ENCODE data around the gene KDM4C. TPM values are rescaled to one million over a fixed set of nuclear protein-coding genes. Genes with fewer than 3 reads are reported as not detected.

The KDM4C gene
- total and polyA plus RNA-seq, 2 of the 4 experiments (the other 2 are of a cell fraction) = 11.8 to 23.8 TPM

DNA sequence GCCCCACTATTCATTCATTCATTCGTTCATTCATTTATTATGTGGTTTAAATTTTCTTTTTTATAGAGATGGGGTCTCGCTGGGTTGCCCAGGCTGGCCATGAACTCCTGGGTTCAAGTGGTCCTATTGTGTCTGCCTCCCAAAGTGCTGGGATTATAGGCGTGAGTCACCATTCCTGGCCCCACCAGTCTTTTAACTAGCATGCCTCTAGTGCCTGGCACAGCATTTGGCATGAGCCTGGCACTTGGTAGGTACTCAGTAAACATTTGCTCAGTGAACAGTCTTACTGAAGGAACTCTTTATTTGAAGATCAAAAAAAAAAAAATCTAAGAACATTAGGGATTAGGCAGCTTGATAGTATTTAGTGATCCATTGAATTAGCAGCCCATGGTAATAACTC is 98.1 kb downstream of the KDM4C start:
- H4K91ac ChIP-seq (ENCODE audit: insufficient read depth, low read depth, low read length) = no peak overlapping the region
- intact Hi-C loops (cut with micrococcal nuclease) (no loop called here), in situ Hi-C loops (cut with MboI; ENCODE audit: low sequenced_read_pairs) (no loop called here), dilution Hi-C loops (cut with HindIII; ENCODE audit: low sequenced_read_pairs, unreplicated experiment) (no loop called here)
- no peak overlapping the region for H3K27ac ChIP-seq (ENCODE audit: insufficient read depth, low read length)
- H3K27me3 ChIP-seq (ENCODE audit: control insufficient read depth, insufficient read depth, low read length) = no peaks in the 10 kb centered on the region
- no peak overlapping the region for H3K18ac ChIP-seq (ENCODE audit: low read depth, low read length)
- H2AFZ ChIP-seq (replicated peaks; ENCODE audit: low read length, poor library complexity) = no peak overlapping the region
- DNase-seq (no peak), ATAC-seq (ENCODE audit: low read depth) (no peak)
- H2BK120ac ChIP-seq (ENCODE audit: low read depth, low read length) = no peak overlapping the region
- no peak overlapping the region for H3K4me2 ChIP-seq (ENCODE audit: low read depth, low read length)
- H2BK15ac ChIP-seq (ENCODE audit: low read depth, low read length) = no peak overlapping the region
- no peak overlapping the region for H2BK5ac ChIP-seq (ENCODE audit: low read depth, low read length, poor library complexity, severe bottlenecking)
- no peak overlapping the region for H3K23ac ChIP-seq (ENCODE audit: low read depth, low read length)
- POLR2A ChIA-PET (ENCODE audit: unreplicated experiment) = no interaction called here
- TF ChIP-seq NFE2L2 (IDR thresholded peaks at IDR 0.05; ENCODE audit: low read depth, low read length) (no peak), CHD1 (IDR thresholded peaks at IDR 0.05; ENCODE audit: low read depth, low read length) (no peak), POLR2A (IDR thresholded peaks at IDR 0.05; ENCODE audit: low read depth, low read length) (no peak), MXI1 (IDR thresholded peaks at IDR 0.05; ENCODE audit: borderline replicate concordance, low read depth, low read length) (no peak), RCOR1 (IDR thresholded peaks at IDR 0.05; ENCODE audit: insufficient replicate concordance, low read length) (no peak), MAFK (IDR thresholded peaks at IDR 0.05; ENCODE audit: low read depth, low read length) (no peak), RFX5 (IDR thresholded peaks at IDR 0.05; ENCODE audit: low read depth, low read length) (no peak), FOS (IDR thresholded peaks at IDR 0.05; ENCODE audit: low read depth, low read length) (no peak)
- TF ChIP-seq, protein P1, sequence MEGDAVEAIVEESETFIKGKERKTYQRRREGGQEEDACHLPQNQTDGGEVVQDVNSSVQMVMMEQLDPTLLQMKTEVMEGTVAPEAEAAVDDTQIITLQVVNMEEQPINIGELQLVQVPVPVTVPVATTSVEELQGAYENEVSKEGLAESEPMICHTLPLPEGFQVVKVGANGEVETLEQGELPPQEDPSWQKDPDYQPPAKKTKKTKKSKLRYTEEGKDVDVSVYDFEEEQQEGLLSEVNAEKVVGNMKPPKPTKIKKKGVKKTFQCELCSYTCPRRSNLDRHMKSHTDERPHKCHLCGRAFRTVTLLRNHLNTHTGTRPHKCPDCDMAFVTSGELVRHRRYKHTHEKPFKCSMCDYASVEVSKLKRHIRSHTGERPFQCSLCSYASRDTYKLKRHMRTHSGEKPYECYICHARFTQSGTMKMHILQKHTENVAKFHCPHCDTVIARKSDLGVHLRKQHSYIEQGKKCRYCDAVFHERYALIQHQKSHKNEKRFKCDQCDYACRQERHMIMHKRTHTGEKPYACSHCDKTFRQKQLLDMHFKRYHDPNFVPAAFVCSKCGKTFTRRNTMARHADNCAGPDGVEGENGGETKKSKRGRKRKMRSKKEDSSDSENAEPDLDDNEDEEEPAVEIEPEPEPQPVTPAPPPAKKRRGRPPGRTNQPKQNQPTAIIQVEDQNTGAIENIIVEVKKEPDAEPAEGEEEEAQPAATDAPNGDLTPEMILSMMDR (conservative IDR thresholded peaks at IDR 0.05; ENCODE audit: low read depth, low read length) = no peak
- TF ChIP-seq, protein P2, sequence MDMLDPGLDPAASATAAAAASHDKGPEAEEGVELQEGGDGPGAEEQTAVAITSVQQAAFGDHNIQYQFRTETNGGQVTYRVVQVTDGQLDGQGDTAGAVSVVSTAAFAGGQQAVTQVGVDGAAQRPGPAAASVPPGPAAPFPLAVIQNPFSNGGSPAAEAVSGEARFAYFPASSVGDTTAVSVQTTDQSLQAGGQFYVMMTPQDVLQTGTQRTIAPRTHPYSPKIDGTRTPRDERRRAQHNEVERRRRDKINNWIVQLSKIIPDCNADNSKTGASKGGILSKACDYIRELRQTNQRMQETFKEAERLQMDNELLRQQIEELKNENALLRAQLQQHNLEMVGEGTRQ (IDR thresholded peaks at IDR 0.05; ENCODE audit: low read depth, low read length) = no peak
- TF ChIP-seq, protein P3, sequence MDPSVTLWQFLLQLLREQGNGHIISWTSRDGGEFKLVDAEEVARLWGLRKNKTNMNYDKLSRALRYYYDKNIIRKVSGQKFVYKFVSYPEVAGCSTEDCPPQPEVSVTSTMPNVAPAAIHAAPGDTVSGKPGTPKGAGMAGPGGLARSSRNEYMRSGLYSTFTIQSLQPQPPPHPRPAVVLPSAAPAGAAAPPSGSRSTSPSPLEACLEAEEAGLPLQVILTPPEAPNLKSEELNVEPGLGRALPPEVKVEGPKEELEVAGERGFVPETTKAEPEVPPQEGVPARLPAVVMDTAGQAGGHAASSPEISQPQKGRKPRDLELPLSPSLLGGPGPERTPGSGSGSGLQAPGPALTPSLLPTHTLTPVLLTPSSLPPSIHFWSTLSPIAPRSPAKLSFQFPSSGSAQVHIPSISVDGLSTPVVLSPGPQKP (IDR thresholded peaks at IDR 0.05; ENCODE audit: borderline replicate concordance, low read depth, low read length) = no peak
- H4K20me1 ChIP-seq (ENCODE audit: insufficient read depth, low read length) = no peaks in the 10 kb centered on the region
- WGBS, 2 experiments (ENCODE audit: extremely low coverage in 2 of 2, insufficient read length in 1 of 2) = no CpG with 5 or more reads among the region's 3 CpGs
- H3K4me3 ChIP-seq (ENCODE audit: insufficient read depth, low read depth, low read length) = no peak overlapping the region
- CTCF ChIA-PET = no interaction called here
- H3K36me3 ChIP-seq (ENCODE audit: control insufficient read depth, insufficient read depth, low read length) = no peaks in the 10 kb centered on the region; the same call in 1 of the 2 replicates
- no TSS peak for BruUV-seq (replicated peaks)
- H3K14ac ChIP-seq (replicated peaks; ENCODE audit: low read depth, low read length) = no peak overlapping the region
- no peak overlapping the region for H2AK9ac ChIP-seq (replicated peaks; ENCODE audit: low read depth, low read length, poor library complexity)
- no peaks in the 10 kb centered on the region for H3K79me1 ChIP-seq (ENCODE audit: low read depth in 1 of 2, low read length in 2 of 2)
- H3K9ac ChIP-seq (ENCODE audit: low read depth, low read length) = no peak overlapping the region
- H4K8ac ChIP-seq (ENCODE audit: low read depth in 2 of 2, low read length in 2 of 2) = no peak overlapping the region
- no peak overlapping the region for H2BK20ac ChIP-seq (ENCODE audit: low read depth, low read length)
- no peak overlapping the region for H3K56ac ChIP-seq (ENCODE audit: extremely low read depth, insufficient read depth, low read length)
- no peaks in the 10 kb centered on the region for H3K9me3 ChIP-seq (ENCODE audit: control insufficient read depth, insufficient read depth, low read length)
- H2AK5ac ChIP-seq (ENCODE audit: low read depth, low read length) = no peak overlapping the region
- H3K4me1 ChIP-seq (ENCODE audit: control insufficient read depth, insufficient read depth, low read length) = peaks cover 4% of the 10 kb centered on the region
- peaks cover 10% of the 10 kb centered on the region; the same call in 1 of the 2 replicates for H3K9me1 ChIP-seq (ENCODE audit: insufficient read depth, low read length)
- no peak overlapping the region for H3K4ac ChIP-seq (ENCODE audit: low read depth, low read length)
- no peak overlapping the region for H4K5ac ChIP-seq (ENCODE audit: low read depth, low read length)
